ENCODE data around the gene SNX20.

GRCh38 chr16:50699326-50700159 lies 18.4 kb upstream of the SNX20 start:
- TF ChIP-seq GATA2 (IDR thresholded peaks at IDR 0.05; ENCODE audit: low read depth, low read length) (no peak), GATA3 (IDR thresholded peaks at IDR 0.05; ENCODE audit: low read depth, low read length) (no peak)
